ENCODE measurements around the gene STYXL2.

Gene STYXL2

GRCh38 chr1:167136806-167137205, 42.9 kb downstream of the STYXL2 start:
- DNase-seq (ENCODE audit: low spot score), result no peak

- no peak for DNase-seq (ENCODE audit: low spot score)
Measured at GRCh38 chr1:167137332-167137781, 43.5 kb downstream of the STYXL2 start.

GRCh38 chr1:167137793-167138510, 44.1 kb downstream of the STYXL2 start:
- no peak for DNase-seq (ENCODE audit: low spot score)

- no peak for DNase-seq (ENCODE audit: low spot score)
Measured at GRCh38 chr1:167138703-167139102, 44.8 kb downstream of the STYXL2 start.

GRCh38 chr1:167141963-167142362, 48.1 kb downstream of the STYXL2 start:
- DNase-seq (ENCODE audit: low spot score), result no peak
